ENCODE results near the gene ENTREP1. TPM values are rescaled to one million over a fixed set of nuclear protein-coding genes. Genes with fewer than 3 reads are reported as not detected.
"Not testable (repeated sequence)": the region's sequence is repeated elsewhere in the genome, so short reads cannot be mapped to it uniquely, and the experiment has no call there.

Gene ENTREP1
- total RNA-seq, 4 donors from 2014 or later: 0.70 to 19.8 (median 3.5) TPM

- no peak overlapping the region for H3K27ac ChIP-seq
- H3K4me3 ChIP-seq: no peak overlapping the region
- TF ChIP-seq CTCF (IDR thresholded peaks at IDR 0.05) (no peak), POLR2A (IDR thresholded peaks at IDR 0.05) (no peak)
- H3K27me3 ChIP-seq: no peaks in the 10 kb centered on the region
- no peak for DNase-seq
- no peaks in the 10 kb centered on the region for H3K9me3 ChIP-seq
- no peaks in the 10 kb centered on the region for H3K4me1 ChIP-seq
- H3K36me3 ChIP-seq: no peaks in the 10 kb centered on the region
Measured at GRCh38 chr9:69299826-69300225, 25.2 kb upstream of the ENTREP1 start.

- no peak overlapping the region for H3K27ac ChIP-seq
- TF ChIP-seq POLR2A (IDR thresholded peaks at IDR 0.05) (no peak), CTCF (IDR thresholded peaks at IDR 0.05) (no peak)
- no peaks in the 10 kb centered on the region for H3K9me3 ChIP-seq
- H3K4me3 ChIP-seq: no peak overlapping the region
- no peak for DNase-seq
- no peaks in the 10 kb centered on the region for H3K36me3 ChIP-seq
- H3K27me3 ChIP-seq: no peaks in the 10 kb centered on the region
- H3K4me1 ChIP-seq: no peaks in the 10 kb centered on the region
Measured at GRCh38 chr9:69303331-69303730, 21.7 kb upstream of the ENTREP1 start.

GRCh38 chr9:69306895-69307445 lies 18.0 kb upstream of the ENTREP1 start:
- not testable (repeated sequence) for H3K27me3 ChIP-seq, H3K9me3 ChIP-seq, H3K27ac ChIP-seq, H3K36me3 ChIP-seq, H3K4me1 ChIP-seq, H3K4me3 ChIP-seq, DNase-seq

- TF ChIP-seq POLR2A (IDR thresholded peaks at IDR 0.05) (no peak), CTCF (IDR thresholded peaks at IDR 0.05) (no peak)
- Histone ChIP-seq H3K27ac (peak overlapping the region in 1 of 4 donors; percentile 22), H3K9me3 (peaks cover 0 to 2% (median under 1%) of the 10 kb centered on the region in 4 donors), H3K27me3 (no peaks in the 10 kb centered on the region), H3K36me3 (no peaks in the 10 kb centered on the region), H3K4me1 (no peaks in the 10 kb centered on the region), H3K4me3 (no peak overlapping the region)
- no peak for DNase-seq
Measured at GRCh38 chr9:69307446-69308205, 17.4 kb upstream of the ENTREP1 start.

- Histone ChIP-seq H3K27me3 (no peaks in the 10 kb centered on the region), H3K36me3 (no peaks in the 10 kb centered on the region), H3K9me3 (peaks cover 0 to 9% (median 2%) of the 10 kb centered on the region in 4 donors), H3K4me3 (no peak overlapping the region), H3K27ac (no peak overlapping the region), H3K4me1 (no peaks in the 10 kb centered on the region)
- no peak for DNase-seq
- TF ChIP-seq POLR2A (IDR thresholded peaks at IDR 0.05): no peak
- no peak for TF ChIP-seq CTCF (IDR thresholded peaks at IDR 0.05)
Measured at GRCh38 chr9:69308206-69308931, 16.6 kb upstream of the ENTREP1 start.

GRCh38 chr9:69313175-69313574 lies 11.8 kb upstream of the ENTREP1 start:
- no peak for DNase-seq
- Histone ChIP-seq H3K9me3 (peaks cover 0 to 10% (median 2%) of the 10 kb centered on the region in 4 donors), H3K36me3 (no peaks in the 10 kb centered on the region), H3K27ac (no peak overlapping the region), H3K27me3 (no peaks in the 10 kb centered on the region), H3K4me3 (no peak overlapping the region), H3K4me1 (no peaks in the 10 kb centered on the region)
- no peak for TF ChIP-seq POLR2A (IDR thresholded peaks at IDR 0.05)
- TF ChIP-seq CTCF (IDR thresholded peaks at IDR 0.05): no peak
